Ascending aorta (tissue), 2 donors: ENCODE results near the gene CADPS2. TPM values are rescaled to one million over a fixed set of nuclear protein-coding genes. Genes with fewer than 3 reads are reported as not detected.

Experiments
- DNase-seq, 2 donors: peaks; one replicate each; pipeline ENCODE4 v3.0.0-alpha.2; 2019; ENCODE audit warnings: low spot score in 2 of 2
- H3K27ac ChIP-seq, 2 donors: fragments of 200-600 bp; sonication (generic); one replicate each; pipeline ENCODE4 v1.5.1; 2016 to 2017; ENCODE audit warnings: mild to moderate bottlenecking in 1 of 2
- H3K27me3 ChIP-seq: fragments of 200-600 bp; sonication (generic); one replicate; pipeline ENCODE4 v1.5.1; 2017
- H3K36me3 ChIP-seq, 2 donors: fragments of 200-600 bp; sonication (generic); one replicate each; pipeline ENCODE4 v1.5.1; 2016
- H3K4me1 ChIP-seq, 2 donors: fragments of 200-600 bp; sonication (generic); one replicate each; pipeline ENCODE4 v1.5.1; 2016 to 2017; ENCODE audit warnings: mild to moderate bottlenecking in 1 of 2
- H3K4me3 ChIP-seq, 2 donors: fragments of 200-600 bp; sonication (generic); one replicate each; pipeline ENCODE4 v1.5.1; 2016 to 2017; ENCODE audit warnings: mild to moderate bottlenecking in 1 of 2
- H3K9me3 ChIP-seq, 2 donors: fragments of 200-600 bp; sonication (generic); one replicate each; pipeline ENCODE4 v1.5.1; 2016
- CTCF ChIP-seq, 3 experiments: fragments of 200-600 bp in 2 of 3; fragments of 450-650 bp in 1 of 3; sonication (generic) in 2 of 3; IDR thresholded peaks; one replicate each; pipeline ENCODE4 v1.5.1; 2016 to 2019; ENCODE audit warnings: antibody characterized with exemption in 3 of 3, mild to moderate bottlenecking in 1 of 3, moderate library complexity in 1 of 3
- intact Hi-C: fragments of 100-400 bp; cut with DNase I; formaldehyde crosslinking; loops from one replicate; pipeline ENCODE4 v1.15.1; 2023
- total RNA-seq: library from RNA; depleted of rRNA; stranded (reverse); fragments of >200 nt; gene quantifications from one replicate; pipeline ENCODE4 v1.1.0, GENCODE V29; 2016

The CADPS2 gene
- total RNA-seq, 1 donor from 2014 or later, result 31.8 TPM

GRCh38 chr7:122622682-122623081 lies 263.6 kb downstream of the CADPS2 start:
- Histone ChIP-seq H3K36me3 (no peaks in the 10 kb centered on the region), H3K4me3 (no peak overlapping the region), H3K4me1 (no peaks in the 10 kb centered on the region), H3K27ac (no peak overlapping the region), H3K9me3 (no peaks in the 10 kb centered on the region), H3K27me3 (no peaks in the 10 kb centered on the region)
- TF ChIP-seq CTCF (IDR thresholded peaks at IDR 0.05), result no peak
- no peak for DNase-seq
- intact Hi-C loops, result no loop called here

- no peaks in the 10 kb centered on the region for H3K4me1 ChIP-seq
- intact Hi-C loops, result no loop called here
Observed at GRCh38 chr7:122619664-122620063, 266.6 kb downstream of the CADPS2 start.

GRCh38 chr7:122618585-122619189 lies 267.6 kb downstream of the CADPS2 start:
- Histone ChIP-seq H3K4me3 (no peak overlapping the region), H3K9me3 (no peaks in the 10 kb centered on the region), H3K27ac (no peak overlapping the region), H3K4me1 (no peaks in the 10 kb centered on the region), H3K27me3 (no peaks in the 10 kb centered on the region), H3K36me3 (no peaks in the 10 kb centered on the region)
- intact Hi-C loops, result no loop called here
- no peak for TF ChIP-seq CTCF (IDR thresholded peaks at IDR 0.05)
- no peak for DNase-seq

More at GRCh38 chr7:122619664-122620063, 266.6 kb downstream of the CADPS2 start:
- no peak for TF ChIP-seq CTCF (IDR thresholded peaks at IDR 0.05)
- Histone ChIP-seq H3K9me3 (no peaks in the 10 kb centered on the region), H3K4me3 (no peak overlapping the region), H3K27me3 (no peaks in the 10 kb centered on the region), H3K36me3 (no peaks in the 10 kb centered on the region), H3K27ac (no peak overlapping the region)
- no peak for DNase-seq

- Histone ChIP-seq H3K4me1 (no peaks in the 10 kb centered on the region), H3K36me3 (no peaks in the 10 kb centered on the region), H3K9me3 (no peaks in the 10 kb centered on the region), H3K27me3 (no peaks in the 10 kb centered on the region), H3K27ac (no peak overlapping the region), H3K4me3 (no peak overlapping the region)
- intact Hi-C loops, result no loop called here
- DNase-seq, result no peak
- TF ChIP-seq CTCF (IDR thresholded peaks at IDR 0.05), result no peak
Observed at GRCh38 chr7:122616951-122617350, 269.3 kb downstream of the CADPS2 start.

- no peak for DNase-seq
- no peak for TF ChIP-seq CTCF (IDR thresholded peaks at IDR 0.05)
- H3K9me3 ChIP-seq, result no peaks in the 10 kb centered on the region
- H3K27ac ChIP-seq, result no peak overlapping the region
- intact Hi-C loops, result no loop called here
- H3K27me3 ChIP-seq, result no peaks in the 10 kb centered on the region
- no peaks in the 10 kb centered on the region for H3K36me3 ChIP-seq
- H3K4me1 ChIP-seq, result no peaks in the 10 kb centered on the region
- no peak overlapping the region for H3K4me3 ChIP-seq
Observed at GRCh38 chr7:122605929-122606328, 280.3 kb downstream of the CADPS2 start.

GRCh38 chr7:122604251-122604650 lies 282.0 kb downstream of the CADPS2 start:
- Histone ChIP-seq H3K27ac (no peak overlapping the region), H3K4me3 (no peak overlapping the region), H3K27me3 (no peaks in the 10 kb centered on the region), H3K9me3 (no peaks in the 10 kb centered on the region), H3K36me3 (no peaks in the 10 kb centered on the region), H3K4me1 (no peaks in the 10 kb centered on the region)
- TF ChIP-seq CTCF (IDR thresholded peaks at IDR 0.05), result no peak
- no peak for DNase-seq
- intact Hi-C loops, result no loop called here
